Activated CD4-positive, CD25-positive, alpha-beta regulatory T cell treated with anti-CD3 and anti-CD28 coated beads, Interleukin-2, amount 50 U/mL, for 72 hours (primary cell): Measurements from ENCODE around the gene APLP2.

Experiments
- DNase-seq: peaks from one replicate; pipeline ENCODE4 v3.0.0; 2021

Gene APLP2

GRCh38 chr11:130121445-130121978 lies 51.8 kb downstream of the APLP2 start:
- no peak for DNase-seq

DNA sequence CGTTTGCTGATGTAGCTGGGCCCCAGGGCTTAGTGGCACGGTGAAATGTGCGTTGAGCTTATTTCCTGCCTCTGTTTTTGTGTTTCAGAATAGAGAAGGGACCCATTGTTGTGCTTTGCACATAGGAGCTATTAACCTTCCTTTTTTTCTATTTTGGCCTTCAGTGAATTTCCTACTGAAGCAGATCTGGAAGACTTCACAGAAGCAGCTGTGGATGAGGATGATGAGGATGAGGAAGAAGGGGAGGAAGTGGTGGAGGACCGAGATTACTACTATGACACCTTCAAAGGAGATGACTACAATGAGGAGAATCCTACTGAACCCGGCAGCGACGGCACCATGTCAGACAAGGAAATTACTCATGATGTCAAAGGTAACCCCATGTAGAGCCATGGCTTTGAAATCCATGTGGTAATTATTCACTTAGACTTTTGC lies 52.5 kb downstream of the APLP2 start:
- DNase-seq: no peak

DNA sequence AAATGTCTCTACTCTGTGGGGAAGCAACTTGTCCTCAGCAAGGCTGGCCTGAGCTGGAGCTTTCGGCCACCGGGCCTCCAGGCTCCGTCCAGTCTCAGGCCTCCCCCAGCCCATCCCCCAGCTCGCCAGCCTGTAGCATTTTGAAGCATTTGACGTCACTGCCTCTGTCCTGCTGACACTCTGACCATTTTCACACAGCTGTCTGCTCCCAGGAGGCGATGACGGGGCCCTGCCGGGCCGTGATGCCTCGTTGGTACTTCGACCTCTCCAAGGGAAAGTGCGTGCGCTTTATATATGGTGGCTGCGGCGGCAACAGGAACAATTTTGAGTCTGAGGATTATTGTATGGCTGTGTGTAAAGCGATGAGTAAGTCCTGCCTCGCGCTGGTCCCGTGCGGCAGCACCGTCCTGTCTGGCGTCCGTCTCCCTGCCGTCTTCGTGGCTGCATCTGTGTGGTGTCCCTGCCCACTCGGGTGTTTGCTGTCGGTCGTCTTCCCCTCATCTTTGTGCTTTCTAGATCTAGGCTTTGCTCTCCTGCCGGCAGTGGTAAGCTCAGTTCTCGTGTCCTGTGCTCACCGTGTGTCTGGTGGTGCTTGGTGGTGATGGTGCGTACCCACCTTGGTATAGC lies 53.8 kb downstream of the APLP2 start:
- DNase-seq: no peak

DNA sequence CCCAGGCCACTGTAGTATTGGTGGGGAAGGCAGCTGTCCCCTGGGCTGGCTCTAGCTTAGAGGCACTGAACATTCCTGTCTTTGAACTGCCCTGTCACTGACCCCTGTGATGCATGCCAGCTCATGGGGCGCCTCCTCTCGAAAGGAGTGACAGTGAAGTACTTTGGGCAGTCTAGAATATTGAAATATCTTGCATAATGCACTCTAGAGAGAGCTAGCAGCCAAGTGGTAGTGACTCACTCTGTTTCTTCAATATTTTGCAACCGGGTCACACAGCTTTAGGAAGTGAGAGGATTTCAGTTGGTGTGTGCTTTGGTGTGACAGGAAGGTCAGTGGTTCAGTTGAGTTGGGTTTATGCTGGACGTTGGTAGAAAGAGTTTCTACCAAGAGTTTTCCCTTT lies 54.4 kb downstream of the APLP2 start:
- DNase-seq: no peak

- no peak for DNase-seq
These were observed 55.9 kb downstream of the APLP2 start for GRCh38 chr11:130125638-130126037.

- DNase-seq: no peak
These were observed 56.8 kb downstream of the APLP2 start for GRCh38 chr11:130126516-130126915.

- no peak for DNase-seq
These were observed 57.8 kb downstream of the APLP2 start for GRCh38 chr11:130127509-130127908.

DNA sequence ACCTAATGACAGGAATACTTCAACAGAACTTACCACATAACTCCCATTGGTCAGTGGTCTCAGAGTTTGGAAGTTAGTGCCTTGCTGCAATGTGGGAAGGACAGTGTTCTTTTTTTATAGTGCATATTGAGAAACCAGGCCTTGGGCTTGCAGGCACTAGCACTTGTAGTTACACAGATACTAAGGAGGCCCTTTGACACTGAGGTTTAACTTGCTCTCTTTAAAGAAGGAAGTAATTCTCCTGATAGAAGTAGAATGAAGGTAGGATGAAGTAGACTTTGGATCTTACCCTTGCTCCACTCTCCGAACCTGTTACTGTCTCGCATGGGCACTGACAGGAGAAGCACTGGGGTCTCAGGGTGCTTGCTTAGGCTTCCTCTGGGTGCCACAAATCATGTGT lies 58.9 kb downstream of the APLP2 start:
- DNase-seq: no peak

DNA sequence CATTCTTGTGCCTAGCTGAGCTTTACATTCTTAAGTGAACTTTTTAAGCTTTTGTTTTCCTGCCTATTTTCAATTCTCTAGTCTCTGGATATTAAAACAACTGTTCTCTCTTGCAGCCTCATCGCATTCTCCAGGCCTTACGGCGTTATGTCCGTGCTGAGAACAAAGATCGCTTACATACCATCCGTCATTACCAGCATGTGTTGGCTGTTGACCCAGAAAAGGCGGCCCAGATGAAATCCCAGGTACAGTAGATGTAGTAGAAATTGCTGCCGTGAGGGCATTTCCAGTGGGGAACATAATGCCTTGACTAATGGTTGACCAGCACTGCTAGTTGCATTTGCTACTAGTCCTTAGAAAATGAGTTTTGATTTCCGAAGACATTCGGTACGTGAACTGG lies 60.2 kb downstream of the APLP2 start:
- DNase-seq: no peak

DNA sequence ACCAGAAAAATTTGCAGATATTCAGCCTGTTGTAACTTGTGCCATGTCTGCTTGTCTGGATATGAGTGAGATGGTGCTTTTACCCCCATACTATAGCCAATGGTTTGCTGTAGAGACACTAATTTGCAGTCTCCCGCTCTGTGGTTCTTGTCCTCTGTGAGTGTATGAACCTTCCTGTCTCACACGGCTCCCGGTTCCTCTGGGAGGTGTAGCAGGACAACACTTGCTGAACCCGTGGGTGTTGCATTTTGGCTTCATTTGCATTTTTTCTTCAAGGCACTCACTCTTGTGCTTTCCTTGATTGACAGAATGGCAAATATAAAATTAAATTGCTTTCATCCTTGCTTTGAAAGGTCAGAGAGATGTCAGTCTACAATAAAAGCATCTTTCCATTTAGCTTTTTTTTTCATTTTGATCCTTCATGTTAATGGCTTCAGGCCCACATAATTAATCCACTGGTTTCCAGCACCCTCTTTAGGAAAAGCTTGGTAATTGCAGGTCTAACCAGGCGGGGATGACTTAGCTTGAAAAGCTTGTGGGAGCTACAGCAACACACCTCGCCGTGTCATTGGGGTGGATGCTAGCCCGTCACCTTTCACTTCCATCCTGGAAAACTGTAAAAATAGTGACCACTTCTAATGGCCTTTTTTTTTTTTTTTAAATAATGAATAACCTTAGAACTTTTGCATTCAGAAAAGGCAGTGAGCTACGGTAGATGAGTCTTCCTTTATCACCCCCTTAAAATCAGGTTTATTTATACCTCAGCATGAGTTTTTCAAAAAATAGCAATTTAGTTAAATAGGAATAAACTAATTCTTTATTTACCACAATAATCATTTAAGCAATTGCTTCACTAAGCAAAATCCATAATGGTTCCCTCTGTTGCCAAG lies 62.5 kb downstream of the APLP2 start:
- DNase-seq: no peak

- no peak for DNase-seq
These were observed 64.0 kb downstream of the APLP2 start for GRCh38 chr11:130133716-130134115.

DNA sequence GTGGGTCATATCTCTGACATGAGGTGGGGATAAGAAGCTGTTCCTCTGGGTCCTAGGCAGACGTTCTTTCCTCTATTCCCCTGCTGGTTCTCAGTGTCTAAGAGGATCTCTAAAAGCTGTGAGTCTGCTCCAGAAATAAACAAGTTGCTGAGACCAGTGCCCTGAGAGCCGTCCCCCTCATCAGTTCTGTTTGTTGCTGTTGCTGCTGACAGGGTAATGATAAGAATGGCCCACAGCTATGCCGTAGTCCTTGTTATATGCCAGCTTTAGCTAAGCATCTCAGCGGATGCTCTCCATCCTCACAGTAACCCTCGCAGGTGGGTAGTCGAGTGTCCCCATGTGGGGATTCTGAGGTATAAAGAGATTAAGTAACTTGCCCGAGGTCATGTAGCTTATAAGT lies 66.4 kb downstream of the APLP2 start:
- DNase-seq: no peak

DNA sequence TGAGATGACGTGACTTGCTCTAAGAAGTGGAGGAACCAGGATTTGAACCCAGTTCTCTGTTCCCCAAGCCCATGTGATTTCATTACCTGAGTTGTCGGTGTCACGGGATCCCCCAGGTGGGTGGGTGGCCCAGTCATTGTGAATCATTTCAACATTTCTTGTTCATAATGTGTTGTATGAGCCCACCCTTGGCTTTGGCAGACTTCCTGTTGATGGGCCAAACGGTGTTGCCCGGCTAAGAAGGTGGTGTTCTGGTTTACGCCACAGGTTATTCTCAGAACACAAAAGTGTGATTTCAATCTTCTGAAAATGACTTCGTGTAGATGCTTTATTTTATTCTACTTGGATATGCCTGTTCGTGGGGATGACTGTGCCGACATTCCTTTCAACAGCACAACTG lies 68.3 kb downstream of the APLP2 start:
- DNase-seq: no peak

GRCh38 chr11:130139401-130139800 lies 69.7 kb downstream of the APLP2 start:
- no peak for DNase-seq

DNA sequence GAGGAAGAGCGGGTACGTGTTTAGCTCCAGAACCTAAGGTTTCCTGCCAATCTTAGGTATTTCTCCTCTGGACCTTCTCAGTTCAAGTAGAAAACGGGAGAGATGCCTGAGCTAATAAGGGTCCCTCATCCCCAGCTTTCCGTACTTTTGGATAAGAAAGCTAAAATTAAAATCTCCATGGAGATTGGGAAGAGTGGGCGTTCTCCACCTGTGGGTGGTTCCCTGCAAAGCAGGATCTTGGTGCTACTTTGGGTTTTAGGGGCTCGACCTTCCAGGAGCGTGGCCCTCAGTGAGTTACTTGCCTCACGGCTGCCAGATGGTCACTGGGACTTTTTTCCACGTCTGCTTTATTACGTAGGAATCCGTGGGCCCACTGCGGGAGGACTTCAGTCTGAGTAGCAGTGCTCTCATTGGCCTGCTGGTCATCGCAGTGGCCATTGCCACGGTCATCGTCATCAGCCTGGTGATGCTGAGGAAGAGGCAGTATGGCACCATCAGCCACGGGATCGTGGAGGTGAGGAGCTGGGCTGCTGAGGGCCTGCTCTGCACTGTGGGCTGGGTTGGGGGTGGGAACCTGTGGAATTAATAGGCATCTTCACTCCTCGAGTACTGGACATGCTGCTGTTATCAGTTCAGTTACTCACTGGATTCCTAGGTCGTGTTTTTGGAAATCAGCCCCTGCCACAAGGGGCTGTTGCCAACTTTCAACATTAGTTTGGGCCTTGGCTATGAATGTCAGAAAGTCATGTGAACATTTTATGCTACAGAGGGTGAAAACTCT lies 72.1 kb downstream of the APLP2 start:
- no peak for DNase-seq

GRCh38 chr11:130144141-130144540 lies 74.4 kb downstream of the APLP2 start:
- no peak for DNase-seq

- DNase-seq: no peak
These were observed 75.2 kb downstream of the APLP2 start for GRCh38 chr11:130144861-130145281.

- no peak for DNase-seq
These were observed 75.7 kb downstream of the APLP2 start for GRCh38 chr11:130145311-130145812.

DNA sequence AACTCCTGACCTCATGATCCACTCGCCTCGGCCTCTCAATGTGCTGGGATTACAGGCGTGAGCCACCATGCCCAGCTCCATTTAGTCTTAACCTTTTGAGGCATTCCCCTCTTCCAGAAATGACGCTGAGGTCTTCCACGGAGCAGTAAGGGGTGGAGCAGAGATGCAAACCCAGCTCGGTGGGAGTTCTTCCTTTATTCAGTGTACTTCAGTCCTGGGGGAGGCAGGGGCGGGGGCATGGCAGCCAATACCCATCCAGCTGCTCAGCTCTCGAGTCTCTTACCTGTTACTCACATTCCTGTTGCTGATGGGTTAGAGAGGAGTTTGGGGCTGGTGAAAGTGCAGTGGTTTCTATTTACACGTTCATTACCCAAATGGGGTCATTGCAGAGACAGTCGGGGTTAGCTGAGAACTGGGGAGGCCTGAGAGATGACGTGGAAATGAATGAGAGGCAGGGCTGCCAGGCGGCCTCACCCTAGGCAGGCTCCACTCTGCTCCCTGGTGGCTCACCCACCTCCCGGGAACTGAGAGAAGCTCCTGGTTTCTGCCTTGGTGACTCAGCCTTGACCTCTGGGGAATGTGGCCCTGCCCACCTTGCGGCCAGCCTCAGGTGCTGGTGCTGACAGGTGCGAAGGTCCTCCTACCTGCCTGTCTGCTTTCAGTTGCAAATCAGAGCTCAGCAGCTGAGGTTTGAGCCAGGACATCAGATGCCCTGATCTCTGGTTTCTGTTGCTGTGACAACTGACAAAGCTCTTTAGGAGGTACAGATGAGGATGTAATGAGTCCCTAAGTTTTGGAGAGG lies 76.5 kb downstream of the APLP2 start:
- no peak for DNase-seq

DNA sequence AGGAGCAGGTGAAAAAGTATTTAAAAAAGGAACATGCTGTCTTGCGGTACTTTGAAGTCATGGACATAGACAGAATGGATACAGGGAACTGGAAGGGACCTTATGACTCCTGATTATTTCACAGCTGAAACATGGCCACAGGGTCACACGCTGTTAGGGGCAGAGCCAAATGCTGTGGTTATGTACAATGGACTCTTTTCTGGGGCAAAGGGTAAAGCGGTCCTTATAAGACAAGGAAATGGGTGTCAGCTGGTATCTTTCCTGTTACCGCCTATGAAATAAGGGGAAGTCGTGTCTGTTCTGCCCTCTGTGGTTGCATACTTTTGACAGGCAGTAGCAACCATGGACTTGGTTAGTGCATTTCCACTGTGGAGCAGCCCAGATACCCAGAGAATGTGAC lies 77.1 kb downstream of the APLP2 start:
- DNase-seq: no peak

- no peak for DNase-seq
These were observed 79.2 kb downstream of the APLP2 start for GRCh38 chr11:130148796-130149326.

- no peak for DNase-seq
These were observed 81.1 kb downstream of the APLP2 start for GRCh38 chr11:130150790-130151189.
